Measurements from ENCODE around the gene ALDH1L1. TPM values are rescaled to one million over a fixed set of nuclear protein-coding genes. Genes with fewer than 3 reads are reported as not detected.

Gene ALDH1L1
- total RNA-seq, result 2.5 TPM

GRCh38 chr3:126180477-126181397 is at the start of gene ALDH1L1:
TSS of gene ALDH1L1 (minus strand) at chr3:126180586. CDS start at chr3:126160979, 19,607 bp downstream.

GRCh38 chr3:126083913-126084767 is 96.2 kb downstream of the ALDH1L1 start, which contains the start of gene SLC41A3:
TSS of gene SLC41A3 (minus strand) at chr3:126084124. CDS start at chr3:126068219, 15,905 bp downstream.

Other genes starting within 250 kb of the ALDH1L1 start
- gene ROPN1B, start 211.4 kb downstream of the ALDH1L1 start, total RNA-seq, result 0.66 TPM
- 69.8 TPM for gene SLC41A3, start 96.5 kb downstream of the ALDH1L1 start, total RNA-seq
- gene KLF15, start 176.8 kb upstream of the ALDH1L1 start, total RNA-seq, result 7.7 TPM
- not detected for gene CFAP100, start 214.3 kb upstream of the ALDH1L1 start, total RNA-seq